ENCODE data around the gene TM9SF1.
A peak's percentile ranks its signal among the peaks of the same experiment; 100 is the strongest.

TM9SF1 gene

DNA sequence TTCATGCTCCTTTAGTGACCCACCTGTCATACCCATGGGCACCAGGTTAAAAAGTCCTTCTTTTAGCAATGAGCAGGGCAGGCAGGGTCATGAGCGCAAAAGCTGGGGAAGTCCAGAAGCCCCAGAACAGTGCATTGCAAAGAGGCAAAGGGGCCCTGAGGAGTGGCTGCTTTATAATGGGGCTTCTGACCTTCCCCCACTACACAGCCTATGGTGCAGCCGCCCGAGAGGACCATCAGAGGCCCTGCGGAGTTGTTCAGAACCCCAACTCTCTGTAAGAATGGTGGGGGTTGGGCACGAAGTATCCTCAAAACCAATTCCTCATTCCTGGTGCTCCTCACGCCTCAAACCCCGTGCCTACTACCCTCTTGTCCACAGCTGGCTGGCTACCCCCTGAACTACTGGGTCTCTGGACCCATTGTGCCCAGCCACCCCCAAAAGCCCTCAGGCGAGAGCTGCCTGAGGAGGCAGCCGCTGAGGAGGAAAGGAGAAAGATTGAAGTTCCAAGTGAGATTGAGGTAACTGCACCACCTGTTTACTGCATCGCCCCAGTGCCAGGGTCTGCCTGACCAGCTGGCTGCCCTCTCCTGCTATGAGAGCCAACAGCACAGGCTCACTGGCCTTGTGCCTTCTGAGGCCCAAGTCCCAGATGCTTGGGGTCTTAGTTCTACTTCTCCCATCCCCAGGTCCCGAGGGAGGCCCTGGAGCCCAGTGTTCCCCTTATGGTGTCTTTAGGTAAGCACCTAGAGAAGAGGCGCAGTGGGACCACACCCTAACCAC lies 16.7 kb downstream of the TM9SF1 start:
- no peak for DNase-seq

DNA sequence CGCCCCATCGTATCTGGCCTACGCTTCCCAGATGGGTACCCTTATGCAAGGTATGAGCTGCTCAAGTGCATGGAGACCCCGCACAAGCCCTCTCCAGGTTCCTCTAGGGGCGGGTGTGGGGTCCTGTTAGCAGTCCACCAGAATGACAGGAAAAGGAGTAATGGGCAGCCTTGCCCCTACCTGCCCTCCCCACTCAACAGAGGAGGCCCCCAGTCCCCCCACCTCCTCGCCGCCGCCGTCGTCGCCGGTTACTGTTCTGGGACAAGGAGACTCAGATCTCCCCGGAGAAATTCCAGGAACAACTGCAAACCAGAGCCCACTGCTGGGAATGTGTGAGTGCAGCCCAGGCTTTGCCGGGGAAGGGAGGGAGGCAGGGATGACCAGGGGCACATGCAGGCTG lies 17.4 kb downstream of the TM9SF1 start:
- DNase-seq, result no peak

DNA sequence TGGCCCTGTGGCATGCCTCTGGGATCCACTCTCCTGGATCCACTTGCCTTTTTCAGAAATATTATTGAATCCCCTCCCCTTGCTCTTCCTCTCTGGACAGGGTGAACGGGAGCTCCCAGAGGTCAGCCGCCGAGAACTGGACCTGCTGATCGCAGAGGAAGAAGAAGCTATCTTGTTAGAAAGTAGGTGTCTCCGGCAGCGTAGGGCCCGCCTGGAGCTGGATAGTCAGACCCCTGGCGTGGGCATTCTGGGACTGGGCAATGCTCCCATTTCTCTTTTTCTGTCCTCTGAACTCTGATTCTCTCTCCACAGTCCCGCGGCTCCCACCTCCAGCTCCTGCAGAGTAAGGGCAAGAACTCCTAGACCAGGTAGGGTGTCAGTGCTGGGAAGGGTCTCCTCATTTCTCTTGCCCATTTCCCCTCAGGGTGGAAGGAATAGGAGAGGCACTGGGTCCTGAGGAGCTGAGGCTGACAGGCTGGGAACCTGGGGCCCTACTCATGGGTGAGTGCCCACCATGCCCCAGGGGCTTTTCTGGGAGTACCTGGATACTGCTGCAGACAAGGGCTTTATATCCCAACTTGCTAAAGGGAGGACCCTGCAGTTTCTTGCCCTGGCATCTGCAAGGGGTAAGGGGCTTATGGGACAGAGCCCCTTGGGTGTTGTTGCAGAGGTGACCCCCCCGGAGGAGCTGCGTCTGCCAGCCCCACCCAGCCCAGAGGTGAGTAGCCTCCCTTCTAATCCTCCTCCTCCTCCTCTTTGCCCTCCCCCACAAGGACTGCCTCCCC lies 18.0 kb downstream of the TM9SF1 start:
- no peak for DNase-seq

DNA sequence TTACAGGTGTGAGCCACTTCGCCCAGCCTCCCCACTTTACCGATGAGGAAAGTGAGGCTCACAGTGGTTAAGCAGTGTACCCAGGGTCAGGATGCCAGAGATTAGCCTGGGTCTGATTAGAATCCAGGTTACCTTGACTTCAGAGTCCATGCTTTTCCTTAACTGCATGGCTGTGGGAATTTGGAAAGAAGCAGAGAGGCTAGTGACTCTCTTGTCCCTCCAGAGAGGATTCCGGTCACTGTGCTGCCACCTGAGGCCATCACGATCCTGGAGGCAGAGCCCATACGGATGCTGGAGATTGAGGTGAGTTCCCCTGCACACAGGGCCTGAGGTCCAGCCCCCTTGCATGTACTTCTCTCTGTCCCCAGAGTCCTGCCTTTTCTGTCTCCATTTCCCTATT lies 18.6 kb downstream of the TM9SF1 start:
- DNase-seq, result no peak

DNA sequence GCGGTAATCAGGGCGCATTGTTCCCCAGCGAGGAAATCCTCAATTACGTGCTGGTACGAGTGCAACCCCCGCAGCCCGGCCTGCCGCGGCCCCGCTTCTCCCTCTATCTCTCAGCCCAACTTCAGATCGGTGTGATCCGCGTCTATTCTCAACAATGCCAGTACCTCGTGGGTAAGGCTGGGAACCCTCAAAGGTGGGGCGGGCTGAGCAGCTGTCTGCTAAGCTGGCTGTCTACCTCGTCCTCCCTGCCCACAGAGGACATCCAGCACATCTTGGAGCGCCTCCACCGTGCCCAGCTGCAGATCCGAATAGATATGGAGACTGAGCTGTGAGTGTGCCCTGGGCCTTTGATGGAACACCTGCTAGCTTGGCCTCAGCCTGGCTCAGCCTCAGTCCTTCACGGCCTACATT lies 22.4 kb downstream of the TM9SF1 start:
- no peak for DNase-seq

DNA sequence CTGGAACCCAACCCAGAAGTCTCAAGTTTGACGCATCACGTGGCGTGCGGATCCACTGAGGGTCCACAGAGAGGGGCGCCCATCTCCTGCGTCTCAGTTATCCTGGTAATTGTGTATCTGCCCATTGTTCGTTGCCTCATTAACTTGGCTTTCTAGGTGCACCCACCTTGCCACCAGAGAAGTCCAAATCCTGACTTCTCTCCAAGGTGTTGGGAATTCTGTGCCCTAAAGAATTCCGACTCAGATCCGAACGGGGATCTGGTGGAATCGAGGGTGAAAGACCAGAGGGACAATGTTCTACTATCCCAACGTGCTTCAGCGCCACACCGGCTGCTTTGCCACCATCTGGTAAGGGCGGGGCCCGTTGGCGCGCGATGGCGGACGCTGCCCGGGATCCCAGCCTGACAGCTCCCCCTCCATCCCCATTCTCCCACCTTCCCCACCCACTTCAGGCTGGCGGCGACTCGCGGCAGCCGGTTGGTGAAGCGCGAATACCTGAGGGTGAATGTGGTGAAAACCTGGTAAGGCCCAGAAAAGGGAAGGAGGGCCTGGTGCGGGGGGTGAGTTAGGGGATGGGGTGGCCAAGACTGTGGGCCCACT lies 22.9 kb downstream of the TM9SF1 start:
- DNase-seq, result peak; percentile 12

DNA sequence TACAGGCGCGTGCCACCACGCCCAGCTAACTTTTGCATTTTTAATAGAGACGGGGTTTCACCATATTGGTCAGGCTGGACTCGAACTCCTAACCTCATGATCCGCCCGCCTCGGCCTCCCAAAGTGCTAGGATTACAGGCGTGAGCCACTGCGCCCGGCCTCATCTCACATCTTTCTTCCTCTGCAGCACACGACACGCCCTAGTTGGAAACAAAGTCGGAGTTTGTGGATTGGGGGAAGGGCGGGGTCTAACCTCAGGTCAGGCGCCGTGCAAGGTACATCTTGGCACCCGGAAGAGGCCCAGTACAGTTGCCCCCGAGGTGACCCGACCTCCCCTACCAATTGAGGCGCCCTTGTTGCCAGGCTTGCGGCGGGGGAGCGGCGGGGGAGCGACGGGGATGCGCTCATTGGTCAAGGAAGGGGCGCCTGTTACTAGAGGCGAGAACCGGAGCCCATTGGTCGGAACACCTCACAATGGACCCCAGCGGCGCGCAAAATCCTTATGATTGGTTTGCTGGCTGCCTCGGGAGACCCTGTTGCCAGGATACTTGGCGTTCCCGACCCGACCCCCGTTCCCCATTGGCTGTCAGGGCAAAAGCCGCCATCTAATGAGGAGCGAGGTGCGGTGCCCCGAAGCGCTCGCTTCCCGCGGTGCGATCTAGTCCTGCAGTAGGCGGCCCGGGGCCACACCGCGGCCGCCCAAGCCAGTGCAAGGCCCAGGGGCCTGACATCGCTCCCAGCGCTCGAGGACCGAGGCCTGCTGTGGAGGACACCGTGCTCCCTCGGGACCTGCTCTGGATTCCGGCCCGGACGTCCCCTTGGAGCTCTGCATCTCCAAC lies 23.6 kb downstream of the TM9SF1 start, which contains the start of gene REC8:
TSS of gene REC8 (plus strand) at position 659 of the 839 bp plus-strand sequence. CDS start 473 bp downstream, outside the sequence.
- DNase-seq, result peak; percentile 100

DNA sequence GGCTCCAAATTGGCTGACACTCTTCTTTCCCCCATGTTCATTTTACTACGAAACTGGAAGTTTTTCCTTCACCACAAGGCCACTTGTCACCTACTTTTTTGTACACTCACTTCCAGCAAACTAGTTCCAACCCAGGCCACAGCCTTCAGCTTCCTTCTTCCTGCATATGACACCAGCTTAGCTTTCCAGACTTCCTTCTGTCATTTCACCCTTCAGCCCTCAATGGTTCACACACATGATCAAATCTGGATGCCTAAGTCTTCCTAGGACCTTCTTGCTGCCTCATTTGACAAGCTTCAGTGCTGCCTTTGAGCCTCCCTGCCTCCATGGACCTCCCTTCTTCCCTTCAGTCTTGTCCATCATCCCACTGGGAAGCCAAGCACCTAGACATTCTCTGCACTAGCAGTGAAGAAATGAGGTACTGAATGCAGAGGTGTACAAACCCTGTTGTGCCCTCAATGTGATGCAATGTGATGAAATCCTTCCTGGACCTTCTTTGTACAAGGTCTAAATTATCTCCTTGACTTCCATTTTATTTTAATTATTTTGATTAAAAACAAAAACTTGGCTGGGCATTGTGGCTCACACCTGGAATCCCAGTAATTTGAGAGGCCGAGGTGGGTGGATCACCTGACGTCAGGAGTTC lies 27.6 kb downstream of the TM9SF1 start:
- DNase-seq, result no peak

DNA sequence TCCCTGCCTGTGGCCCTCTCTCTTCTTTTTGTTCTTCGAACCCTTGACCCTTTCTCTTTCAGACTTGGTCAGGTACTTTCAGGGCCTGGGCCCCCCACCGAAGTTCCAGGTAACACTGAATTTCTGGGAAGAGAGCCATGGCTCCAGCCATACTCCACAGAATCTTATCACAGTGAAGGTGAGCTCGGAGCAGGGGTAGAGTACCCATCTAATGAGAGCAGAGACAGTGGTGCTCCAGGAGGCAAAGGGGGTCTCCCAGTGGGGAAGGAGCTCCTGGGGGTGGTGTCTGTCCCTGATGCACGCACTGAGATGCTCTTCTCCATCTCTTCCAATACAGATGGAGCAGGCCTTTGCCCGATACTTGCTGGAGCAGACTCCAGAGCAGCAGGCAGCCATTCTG lies 29.5 kb downstream of the TM9SF1 start:
- no peak for DNase-seq

DNA sequence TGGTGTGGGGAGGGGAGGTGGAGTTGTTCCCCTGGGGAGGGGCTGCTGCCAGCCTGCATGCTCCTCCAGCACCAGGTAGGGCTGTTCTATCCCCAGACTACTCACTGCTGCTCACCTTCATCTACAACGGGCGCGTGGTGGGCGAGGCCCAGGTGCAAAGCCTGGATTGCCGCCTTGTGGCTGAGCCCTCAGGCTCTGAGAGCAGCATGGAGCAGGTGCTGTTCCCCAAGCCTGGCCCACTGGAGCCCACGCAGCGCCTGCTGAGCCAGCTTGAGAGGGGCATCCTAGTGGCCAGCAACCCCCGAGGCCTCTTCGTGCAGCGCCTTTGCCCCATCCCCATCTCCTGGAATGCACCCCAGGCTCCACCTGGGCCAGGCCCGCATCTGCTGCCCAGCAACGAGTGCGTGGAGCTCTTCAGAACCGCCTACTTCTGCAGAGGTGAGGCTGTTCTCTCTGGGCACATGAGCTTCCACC lies 30.7 kb downstream of the TM9SF1 start:
- DNase-seq, result no peak

DNA sequence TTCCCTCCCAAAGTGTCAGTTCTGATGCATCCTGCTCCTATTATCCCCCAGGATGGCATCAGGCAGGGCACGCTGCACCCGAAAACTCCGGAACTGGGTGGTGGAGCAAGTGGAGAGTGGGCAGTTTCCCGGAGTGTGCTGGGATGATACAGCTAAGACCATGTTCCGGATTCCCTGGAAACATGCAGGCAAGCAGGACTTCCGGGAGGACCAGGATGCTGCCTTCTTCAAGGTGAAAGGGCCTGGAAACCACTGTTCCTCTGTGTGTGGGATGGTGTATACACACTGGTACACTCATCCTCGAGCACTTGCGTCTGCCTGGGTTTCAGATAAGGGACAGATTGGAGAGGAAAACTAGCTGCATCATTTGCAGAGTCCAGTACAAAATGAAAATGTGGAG lies 33.1 kb downstream of the TM9SF1 start:
- peak; percentile 65 for DNase-seq

DNA sequence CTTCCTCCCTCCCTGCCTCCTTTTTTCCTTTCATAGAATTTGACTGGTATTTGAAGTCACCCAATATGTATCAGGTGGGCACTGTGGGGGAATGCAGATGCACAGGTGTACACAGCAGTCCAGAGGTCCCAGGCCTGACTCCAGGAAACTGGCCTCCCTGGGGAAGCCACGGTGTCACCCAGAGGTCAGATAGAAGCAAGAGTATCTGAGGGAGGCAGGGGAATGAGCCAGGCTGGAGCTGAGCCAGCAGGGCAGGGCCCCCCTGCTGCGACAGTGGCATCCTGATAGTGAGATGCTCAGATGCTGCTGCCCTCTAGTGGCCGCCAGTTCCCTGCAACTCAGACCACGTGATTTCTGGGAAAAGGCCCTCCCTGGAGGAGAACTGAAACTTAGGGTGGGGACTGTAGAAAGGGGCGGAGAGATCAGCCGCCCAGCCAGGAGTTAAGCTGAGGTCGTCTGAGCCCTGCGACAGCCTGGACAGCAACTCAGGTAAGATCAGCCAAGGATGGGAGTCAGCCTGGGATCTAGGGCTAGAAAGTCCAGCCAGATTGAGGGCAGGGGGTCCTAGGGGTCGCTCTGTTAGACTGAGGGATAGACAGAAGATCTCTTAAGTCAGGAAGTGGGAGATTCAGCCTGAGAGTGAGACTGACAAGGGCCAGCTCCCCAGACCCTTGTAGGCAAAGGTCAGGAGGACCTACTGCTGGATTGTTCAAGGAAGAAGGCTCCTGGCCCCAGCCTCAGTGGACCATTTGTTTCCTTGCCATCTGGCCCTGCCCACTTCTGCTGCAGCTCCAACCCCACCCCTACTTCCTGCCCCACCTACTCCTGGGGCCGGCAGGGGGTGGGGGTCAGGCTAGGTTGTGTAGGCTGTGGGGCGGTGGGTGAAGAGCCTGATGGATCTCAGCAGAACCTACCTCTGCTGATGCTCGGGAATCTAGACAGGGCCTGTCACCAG lies 34.1 kb downstream of the TM9SF1 start, which contains the start of gene IRF9:
TSS of gene IRF9 (plus strand) at position 416 of the 955 bp plus-strand sequence. CDS start 880 bp downstream, outside the sequence.
- peak; percentile 87 for DNase-seq

DNA sequence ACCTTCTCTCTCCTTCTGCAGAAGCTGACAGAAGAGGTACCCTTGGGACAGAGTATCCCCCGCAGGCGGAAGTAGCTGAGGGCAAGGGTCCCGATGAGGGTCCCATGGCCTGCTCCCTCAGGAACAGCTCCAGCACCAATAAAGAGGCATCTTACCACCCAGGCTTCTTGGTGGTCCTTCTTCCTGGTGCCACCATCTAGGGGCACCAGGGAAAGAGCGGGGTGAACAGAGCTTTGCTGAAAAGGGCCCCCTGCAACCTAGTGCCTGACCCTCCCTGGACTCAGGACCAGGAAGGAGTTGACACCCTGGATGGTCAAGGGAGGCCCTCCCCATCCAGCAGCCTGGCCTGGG lies 34.8 kb downstream of the TM9SF1 start:
- no peak for DNase-seq

DNA sequence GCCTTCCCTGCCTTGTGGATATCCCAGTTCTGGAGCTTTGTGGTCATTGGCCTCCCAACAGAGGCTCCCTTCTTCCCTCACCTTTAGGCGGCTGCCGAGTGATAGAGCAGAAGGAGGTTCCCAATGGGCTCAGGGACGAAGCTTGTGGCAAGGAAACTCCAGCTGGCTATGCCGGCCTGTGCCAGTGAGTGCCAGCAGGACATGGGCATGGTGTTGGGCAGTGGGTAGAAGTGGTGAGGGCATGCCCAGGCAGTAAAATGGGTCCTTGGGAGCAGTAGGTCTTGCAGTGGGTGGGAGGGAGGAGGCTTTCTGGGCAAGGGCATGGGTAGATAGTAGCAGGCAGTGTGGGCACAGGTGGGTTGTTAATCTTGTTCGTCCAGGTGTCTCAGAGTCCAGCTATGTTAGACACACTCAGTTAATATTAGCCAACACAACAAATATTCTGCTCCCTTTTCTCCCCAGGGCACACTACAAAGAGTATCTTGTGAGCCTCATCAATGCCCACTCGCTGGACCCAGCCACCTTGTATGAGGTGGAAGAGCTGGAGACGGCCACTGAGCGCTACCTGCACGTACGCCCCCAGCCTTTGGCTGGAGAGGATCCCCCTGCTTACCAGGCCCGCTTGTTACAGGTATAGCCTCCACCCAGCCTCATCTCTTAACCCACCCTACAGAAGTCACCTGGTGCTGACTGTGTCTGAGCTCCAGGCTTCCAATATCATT lies 35.3 kb downstream of the TM9SF1 start:
- no peak for DNase-seq

DNA sequence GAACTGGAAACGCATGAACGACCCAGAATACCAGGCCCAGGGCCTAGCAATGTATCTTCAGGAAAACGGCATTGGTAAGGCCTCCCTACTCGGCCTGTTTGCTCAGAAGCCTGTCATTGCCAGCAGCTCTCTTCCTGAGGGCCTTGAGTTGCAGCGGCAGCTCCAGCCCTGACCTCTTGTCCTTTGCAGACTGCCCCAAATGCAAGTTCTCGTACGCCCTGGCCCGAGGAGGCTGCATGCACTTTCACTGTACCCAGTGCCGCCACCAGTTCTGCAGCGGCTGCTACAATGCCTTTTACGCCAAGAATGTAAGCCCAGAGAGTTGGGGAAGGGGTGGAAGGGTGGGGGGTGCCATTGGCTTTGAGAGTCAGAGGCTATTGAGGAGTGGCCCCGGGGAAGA lies 37.9 kb downstream of the TM9SF1 start:
- no peak for DNase-seq

DNA sequence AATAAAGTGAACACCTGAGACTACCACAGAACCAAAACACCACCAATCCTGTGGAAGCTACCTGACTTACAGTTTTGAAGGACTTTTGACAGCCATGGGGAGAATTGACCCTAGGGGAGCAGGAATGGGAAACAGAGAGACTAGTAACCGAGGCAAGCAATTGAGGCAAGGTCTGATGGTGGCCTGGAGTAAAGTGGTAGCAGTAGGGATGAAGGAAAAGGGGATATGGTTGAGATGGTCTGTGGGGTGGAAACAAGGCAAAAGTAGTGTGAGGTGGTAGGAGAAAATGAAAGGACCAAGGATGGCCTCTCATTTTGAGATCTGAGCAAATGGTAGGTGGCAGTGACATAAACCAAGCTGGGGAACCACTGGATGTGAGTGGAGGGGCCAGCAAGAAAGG lies 38.4 kb downstream of the TM9SF1 start:
- DNase-seq, result no peak

DNA sequence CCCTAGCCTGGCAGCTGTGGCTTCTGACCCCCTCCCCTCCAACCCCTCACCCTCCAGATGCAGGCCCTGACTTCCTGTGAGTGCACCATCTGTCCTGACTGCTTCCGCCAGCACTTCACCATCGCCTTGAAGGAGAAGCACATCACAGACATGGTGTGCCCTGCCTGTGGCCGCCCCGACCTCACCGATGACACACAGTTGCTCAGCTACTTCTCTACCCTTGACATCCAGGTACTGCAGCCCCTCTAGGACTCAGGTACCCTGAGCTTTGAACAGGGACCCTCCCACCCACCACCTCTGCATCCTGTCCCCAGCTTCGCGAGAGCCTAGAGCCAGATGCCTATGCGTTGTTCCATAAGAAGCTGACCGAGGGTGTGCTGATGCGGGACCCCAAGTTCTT lies 40.1 kb downstream of the TM9SF1 start:
- no peak for DNase-seq

DNA sequence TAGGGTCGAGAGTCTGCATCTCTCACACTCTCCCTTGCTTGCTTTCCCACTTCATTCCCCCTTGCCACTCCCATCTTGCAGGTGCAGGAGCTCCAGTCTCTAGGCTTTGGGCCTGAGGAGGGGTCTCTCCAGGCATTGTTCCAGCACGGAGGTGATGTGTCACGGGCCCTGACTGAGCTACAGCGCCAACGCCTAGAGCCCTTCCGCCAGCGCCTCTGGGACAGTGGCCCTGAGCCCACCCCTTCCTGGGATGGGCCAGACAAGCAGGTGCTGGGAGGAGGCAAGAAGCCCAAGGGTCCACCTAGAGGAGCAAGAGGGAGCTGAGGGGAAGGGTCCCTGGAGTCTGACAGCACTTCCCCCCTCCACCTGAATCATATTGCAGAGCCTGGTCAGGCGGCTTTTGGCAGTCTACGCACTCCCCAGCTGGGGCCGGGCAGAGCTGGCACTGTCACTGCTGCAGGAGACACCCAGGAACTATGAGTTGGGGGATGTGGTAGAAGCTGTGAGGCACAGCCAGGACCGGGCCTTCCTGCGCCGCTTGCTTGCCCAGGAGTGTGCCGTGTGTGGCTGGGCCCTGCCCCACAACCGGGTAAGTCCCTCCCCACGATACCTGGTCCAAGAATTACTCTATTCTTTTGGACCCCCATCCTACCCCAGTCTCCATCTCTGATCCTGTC lies 43.7 kb downstream of the TM9SF1 start:
- no peak for DNase-seq

DNA sequence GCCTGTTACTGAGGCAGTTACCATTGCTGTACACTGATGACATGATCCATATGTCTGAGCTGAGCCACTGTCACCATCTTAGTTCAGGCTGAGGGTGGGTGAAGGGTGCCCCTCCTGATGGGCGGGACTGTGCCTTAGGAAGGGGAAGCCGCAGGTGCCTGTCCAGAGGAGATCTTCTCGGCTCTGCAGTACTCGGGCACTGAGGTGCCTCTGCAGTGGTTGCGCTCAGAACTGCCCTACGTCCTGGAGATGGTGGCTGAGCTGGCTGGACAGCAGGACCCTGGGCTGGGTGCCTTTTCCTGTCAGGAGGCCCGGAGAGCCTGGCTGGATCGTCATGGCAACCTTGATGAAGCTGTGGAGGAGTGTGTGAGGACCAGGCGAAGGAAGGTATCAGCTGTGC lies 44.2 kb downstream of the TM9SF1 start:
- DNase-seq, result no peak

DNA sequence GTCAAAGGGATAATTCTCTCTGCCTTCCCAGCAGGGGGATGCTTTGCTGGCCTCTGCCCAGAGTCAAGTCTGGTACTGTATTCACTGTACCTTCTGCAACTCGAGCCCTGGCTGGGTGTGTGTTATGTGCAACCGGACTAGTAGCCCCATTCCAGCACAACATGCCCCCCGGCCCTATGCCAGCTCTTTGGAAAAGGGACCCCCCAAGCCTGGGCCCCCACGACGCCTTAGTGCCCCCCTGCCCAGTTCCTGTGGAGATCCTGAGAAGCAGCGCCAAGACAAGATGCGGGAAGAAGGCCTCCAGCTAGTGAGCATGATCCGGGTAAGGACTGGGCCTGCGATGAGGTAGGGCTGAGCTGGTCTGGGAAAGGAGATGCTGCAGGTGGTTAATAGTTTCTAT lies 44.7 kb downstream of the TM9SF1 start:
- no peak for DNase-seq

Measured in NCI-H226 (cell line).